Occipital lobe (tissue), 2 donors: ENCODE data around the gene HAPSTR1. TPM values are rescaled to one million over a fixed set of nuclear protein-coding genes. Genes with fewer than 3 reads are reported as not detected.

Experiments
- DNase-seq: peaks from one replicate; lab custom pipeline; 2025; lab: John Stamatoyannopoulos, UW
- total RNA-seq: library from RNA; depleted of rRNA; stranded (reverse); fragments of >200 nt; gene quantifications from one replicate; pipeline ENCODE4 v1.2.3, GENCODE V29; 2014

Gene HAPSTR1
- total RNA-seq, 1 donor from 2014 or later = 153 TPM

- no peak for DNase-seq
Observed at GRCh38 chr16:9096416-9096952, 5.0 kb downstream of the HAPSTR1 start.

GRCh38 chr16:9097266-9098219 is 6.1 kb downstream of the HAPSTR1 start:
- DNase-seq = no peak

GRCh38 chr16:9098377-9099090 is 7.1 kb downstream of the HAPSTR1 start:
- no peak for DNase-seq

- no peak for DNase-seq
Observed at GRCh38 chr16:9099131-9099625, 7.7 kb downstream of the HAPSTR1 start.

- no peak for DNase-seq
Observed at GRCh38 chr16:9102379-9102778, 10.9 kb downstream of the HAPSTR1 start.

GRCh38 chr16:9102943-9103342 is 11.5 kb downstream of the HAPSTR1 start:
- no peak for DNase-seq

- DNase-seq = no peak
Observed at GRCh38 chr16:9103546-9103945, 12.1 kb downstream of the HAPSTR1 start.

- DNase-seq = no peak
Observed at GRCh38 chr16:9105189-9105588, 13.7 kb downstream of the HAPSTR1 start.

- DNase-seq = no peak
Observed at GRCh38 chr16:9107025-9107970, 15.9 kb downstream of the HAPSTR1 start.

GRCh38 chr16:9109255-9109654 is 17.8 kb downstream of the HAPSTR1 start:
- DNase-seq = no peak

GRCh38 chr16:9112166-9112843 is 20.9 kb downstream of the HAPSTR1 start:
- DNase-seq = no peak

- DNase-seq = no peak
Observed at GRCh38 chr16:9112844-9113186, 21.4 kb downstream of the HAPSTR1 start.

- DNase-seq = no peak
Observed at GRCh38 chr16:9113707-9114106, 22.3 kb downstream of the HAPSTR1 start.

GRCh38 chr16:9114112-9114511 is 22.7 kb downstream of the HAPSTR1 start:
- no peak for DNase-seq

GRCh38 chr16:9114842-9115241 is 23.4 kb downstream of the HAPSTR1 start:
- DNase-seq = no peak

- no peak for DNase-seq
Observed at GRCh38 chr16:9115277-9115676, 23.8 kb downstream of the HAPSTR1 start.

GRCh38 chr16:9116141-9116540 is 24.7 kb downstream of the HAPSTR1 start:
- DNase-seq = no peak

GRCh38 chr16:9118170-9118569 is 26.7 kb downstream of the HAPSTR1 start:
- DNase-seq = no peak

- no peak for DNase-seq
Observed at GRCh38 chr16:9119795-9120194, 28.4 kb downstream of the HAPSTR1 start.

- DNase-seq = no peak
Observed at GRCh38 chr16:9122342-9122741, 30.9 kb downstream of the HAPSTR1 start.

- no peak for DNase-seq
Observed at GRCh38 chr16:9122969-9123368, 31.5 kb downstream of the HAPSTR1 start.
